SIG-M5 treated with dmso at 0.1 percent for 504 hours (cell line): ENCODE measurements around the gene SEMA3G.

Source experiments
- DNase-seq: peaks from one replicate; lab custom pipeline; 2025; ENCODE audit not compliant: unreplicated experiment; lab: John Stamatoyannopoulos, UW

The SEMA3G gene

GRCh38 chr3:52396907-52397591 is 47.9 kb downstream of the SEMA3G start:
- DNase-seq: no peak

- DNase-seq: no peak
Measured at GRCh38 chr3:52396011-52396906, 48.6 kb downstream of the SEMA3G start.

GRCh38 chr3:52395503-52395865 is 49.4 kb downstream of the SEMA3G start:
- no peak for DNase-seq

GRCh38 chr3:52394751-52395502 is 50.0 kb downstream of the SEMA3G start:
- no peak for DNase-seq

- no peak for DNase-seq
Measured at GRCh38 chr3:52393959-52394670, 50.8 kb downstream of the SEMA3G start.

DNA sequence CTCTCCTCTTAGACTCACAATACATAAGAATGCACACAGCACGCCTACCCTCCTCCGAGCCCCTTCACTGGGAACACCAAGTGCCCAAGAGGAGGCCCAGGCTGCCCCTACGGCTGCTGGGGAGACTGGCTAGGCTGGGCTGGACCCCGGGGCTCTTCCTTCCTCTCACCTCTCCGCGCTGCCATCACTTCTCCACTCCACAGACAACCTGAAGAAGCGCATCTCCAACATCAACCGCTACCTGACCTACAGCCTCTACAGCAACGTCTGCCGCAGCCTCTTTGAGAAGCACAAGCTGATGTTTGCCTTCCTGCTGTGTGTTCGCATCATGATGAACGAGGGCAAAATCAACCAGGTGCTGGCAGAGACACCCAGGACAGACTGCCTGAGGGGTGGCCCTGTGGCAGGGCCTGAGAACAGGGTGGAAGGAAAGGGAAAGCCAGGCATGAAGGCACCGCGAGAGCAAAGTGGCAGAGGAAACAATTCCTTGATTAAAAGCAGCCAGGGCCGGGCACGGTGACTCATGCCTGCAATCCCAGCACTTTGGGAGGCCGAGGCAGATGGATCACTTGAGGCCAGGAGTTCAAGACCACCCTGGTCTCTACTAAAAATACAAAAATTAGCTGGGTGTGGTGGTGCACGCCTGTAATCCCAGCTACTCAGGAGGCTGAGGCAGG is 51.6 kb downstream of the SEMA3G start:
- DNase-seq: no peak

GRCh38 chr3:52392216-52392930 is 52.5 kb downstream of the SEMA3G start:
- no peak for DNase-seq

GRCh38 chr3:52391096-52391495 is 53.8 kb downstream of the SEMA3G start:
- no peak for DNase-seq

GRCh38 chr3:52388933-52389332 is 56.0 kb downstream of the SEMA3G start:
- no peak for DNase-seq

DNA sequence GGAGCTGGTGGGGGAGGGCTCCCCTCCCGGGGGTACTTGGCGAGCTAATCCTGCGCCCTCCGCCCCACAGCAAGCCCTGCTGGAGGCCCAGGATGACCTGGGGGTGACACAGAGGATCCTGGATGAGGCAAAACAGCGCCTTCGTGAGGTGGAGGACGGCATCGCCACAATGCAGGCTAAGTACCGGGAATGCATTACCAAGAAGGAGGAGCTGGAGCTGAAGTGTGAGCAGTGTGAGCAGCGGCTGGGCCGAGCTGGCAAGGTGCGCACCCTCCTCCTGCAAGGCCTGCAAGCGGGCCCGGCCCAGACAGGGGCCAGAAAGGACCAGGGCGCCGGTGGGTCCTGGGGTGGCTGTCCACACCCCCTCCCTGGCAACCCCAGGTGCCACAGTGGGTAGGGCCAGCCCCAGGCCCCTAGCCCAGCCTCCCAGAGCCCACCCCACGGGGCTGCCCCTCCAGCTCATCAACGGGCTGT is 56.5 kb downstream of the SEMA3G start:
- no peak for DNase-seq

- no peak for DNase-seq
Measured at GRCh38 chr3:52387481-52387880, 57.4 kb downstream of the SEMA3G start.

GRCh38 chr3:52385157-52385556 is 59.7 kb downstream of the SEMA3G start:
- peak; percentile 44 for DNase-seq

DNA sequence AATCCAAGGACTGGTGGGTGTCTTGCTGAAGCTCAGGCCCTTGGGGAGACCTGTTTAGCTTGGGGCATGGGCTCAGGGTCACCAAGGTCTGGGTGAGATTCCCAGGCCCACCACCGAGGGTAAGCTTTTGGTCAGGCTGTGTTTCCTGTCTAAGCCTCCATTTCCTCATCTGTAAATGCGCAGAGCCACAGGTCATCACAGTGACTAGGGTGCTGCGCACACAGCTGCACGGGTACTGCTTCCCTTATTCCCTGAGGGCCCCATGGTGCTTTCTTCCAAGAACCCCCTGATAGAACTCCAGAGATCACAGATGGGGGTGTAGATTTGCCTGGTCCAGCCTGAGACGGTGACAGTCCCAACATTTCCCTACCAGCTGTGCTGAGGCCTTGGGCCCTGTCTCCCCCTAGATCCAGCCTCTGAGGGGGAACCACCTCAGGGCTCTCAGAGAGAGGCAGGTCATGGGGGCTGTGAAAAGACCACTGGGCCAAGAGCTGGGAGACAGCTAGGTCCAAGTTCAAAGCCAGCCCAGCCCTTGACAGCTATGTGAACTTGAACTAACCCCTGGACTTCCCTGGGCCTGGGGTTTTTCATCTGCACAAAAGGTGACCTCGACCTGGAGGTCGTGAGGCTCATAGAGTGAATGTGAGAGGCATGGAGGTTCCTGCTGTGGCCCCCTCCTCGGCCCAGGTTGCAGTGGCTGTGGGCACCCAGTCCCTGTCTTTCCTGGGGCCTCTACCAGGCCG is 60.7 kb downstream of the SEMA3G start:
- DNase-seq: no peak

GRCh38 chr3:52383446-52383845 is 61.5 kb downstream of the SEMA3G start:
- no peak for DNase-seq
